GM12872 (cell line): ENCODE results near the gene ZFP92.

ENCODE experiments used
- CTCF ChIP-seq: IDR thresholded peaks from 3 replicates; pipeline ENCODE4 v1.5.1; 2011; ENCODE audit warnings: low read depth, mild to moderate bottlenecking, low read length, moderate library complexity; ENCODE audit not compliant: insufficient read depth

ZFP92 gene

GRCh38 chrX:153397256-153397960 is 13.9 kb upstream of the ZFP92 start:
- no peak for TF ChIP-seq CTCF

- TF ChIP-seq CTCF = no peak
These were observed 12.9 kb upstream of the ZFP92 start for GRCh38 chrX:153398275-153398960.

- TF ChIP-seq CTCF = peak; percentile 73
These were observed 10.8 kb upstream of the ZFP92 start for GRCh38 chrX:153400146-153401132.

- TF ChIP-seq CTCF = no peak
These were observed 10.0 kb upstream of the ZFP92 start, which contains the start of gene PNMA6E for GRCh38 chrX:153401133-153401764. Gene PNMA6E, minus strand, starts transcription at chrX:153401350. Its CDS starts 2,501 bp downstream, at chrX:153398849.

- TF ChIP-seq CTCF = no peak
These were observed 5.8 kb upstream of the ZFP92 start for GRCh38 chrX:153405426-153405825.

- no peak for TF ChIP-seq CTCF
These were observed 5.3 kb upstream of the ZFP92 start for GRCh38 chrX:153406011-153406410.
